Liver (tissue), 9 donors: ENCODE measurements around the gene NFATC2. TPM values are rescaled to one million over a fixed set of nuclear protein-coding genes. Genes with fewer than 3 reads are reported as not detected.

Experiments used
- DNase-seq: peaks from one replicate; pipeline ENCODE4 v3.0.0-alpha.2; 2017; ENCODE audit warnings: low spot score
- H3K27ac ChIP-seq, 2 donors: one replicate each; pipeline ENCODE4 v1.7.0; 2013; ENCODE audit warnings: inconsistent platforms in 2 of 2, low read length in 2 of 2, control low read depth in 1 of 2, low read depth in 1 of 2, mild to moderate bottlenecking in 1 of 2
- H3K27me3 ChIP-seq, 4 donors: one replicate each; pipeline versions ENCODE4 v1.6.1 to v1.7.0; 2013; ENCODE audit warnings: low read length in 3 of 4, inconsistent platforms in 1 of 4, mild to moderate bottlenecking in 1 of 4, moderate library complexity in 1 of 4; ENCODE audit not compliant: control insufficient read depth in 4 of 4, insufficient read depth in 4 of 4
- H3K36me3 ChIP-seq, 4 donors: one replicate each; pipeline versions ENCODE4 v1.6.1 to v1.7.0; 2013; ENCODE audit warnings: low read length in 3 of 4, mild to moderate bottlenecking in 3 of 4, low read depth in 1 of 4, moderate library complexity in 1 of 4; ENCODE audit not compliant: control insufficient read depth in 4 of 4, insufficient read depth in 3 of 4
- H3K4me1 ChIP-seq, 4 donors: one replicate each; pipeline versions ENCODE4 v1.6.1 to v1.7.0; 2013; ENCODE audit warnings: low read length in 3 of 4, mild to moderate bottlenecking in 3 of 4, moderate library complexity in 1 of 4; ENCODE audit not compliant: control insufficient read depth in 4 of 4, insufficient read depth in 4 of 4
- H3K4me3 ChIP-seq, 3 donors: one replicate each; pipeline versions ENCODE4 v1.6.1 to v1.7.0; 2013; ENCODE audit warnings: low read length in 3 of 3, control low read depth in 1 of 3, low read depth in 1 of 3, mild to moderate bottlenecking in 1 of 3
- H3K9ac ChIP-seq, 2 donors: one replicate each; pipeline ENCODE4 v1.7.0; 2013; ENCODE audit warnings: low read length in 2 of 2, mild to moderate bottlenecking in 2 of 2, moderate library complexity in 2 of 2, control low read depth in 1 of 2, low read depth in 1 of 2
- H3K9me3 ChIP-seq, 4 donors: one replicate each; pipeline versions ENCODE4 v1.6.1 to v1.7.0; 2013; ENCODE audit warnings: low read length in 3 of 4; ENCODE audit not compliant: control insufficient read depth in 4 of 4
- ATF3 ChIP-seq: IDR thresholded peaks from 2 replicates; pipeline ENCODE4 v1.6.1; 2016; ENCODE audit warnings: antibody characterized with exemption
- CTCF ChIP-seq: fragments of 150-350 bp; IDR thresholded peaks from 2 replicates; pipeline ENCODE4 v1.5.1; 2017; ENCODE audit warnings: improper control_type of control experiment, low read depth, low read length; ENCODE audit not compliant: missing input control
- EGR1 ChIP-seq, 2 donors: IDR thresholded peaks; 2 replicates each; pipeline ENCODE4 v1.6.1; 2016 to 2018; ENCODE audit warnings: antibody characterized with exemption in 2 of 2, low read depth in 2 of 2
- FOXA1 ChIP-seq: IDR thresholded peaks from 2 replicates; pipeline ENCODE4 v1.6.1; 2016; ENCODE audit warnings: antibody characterized with exemption
- FOXA2 ChIP-seq: IDR thresholded peaks from 2 replicates; pipeline ENCODE4 v1.6.1; 2016; ENCODE audit warnings: antibody characterized with exemption
- GABPA ChIP-seq, 2 donors: IDR thresholded peaks in 1 of 2; conservative IDR thresholded peaks in 1 of 2; 2 replicates each; pipeline ENCODE4 v1.6.1; 2016; ENCODE audit warnings: antibody characterized with exemption in 2 of 2, mild to moderate bottlenecking in 1 of 2, moderate library complexity in 1 of 2
- HNF4A ChIP-seq, 2 donors: conservative IDR thresholded peaks; 2 replicates each; pipeline ENCODE4 v1.6.1; 2016; ENCODE audit warnings: antibody characterized with exemption in 2 of 2, mild to moderate bottlenecking in 2 of 2
- HNF4G ChIP-seq: IDR thresholded peaks from 2 replicates; pipeline ENCODE4 v1.6.1; 2016; ENCODE audit warnings: antibody characterized with exemption
- JUND ChIP-seq, 2 donors: IDR thresholded peaks; 2 replicates each; pipeline ENCODE4 v1.6.1; 2016; ENCODE audit warnings: antibody characterized with exemption in 2 of 2
- MAX ChIP-seq: IDR thresholded peaks from 2 replicates; pipeline ENCODE4 v1.6.1; 2016; ENCODE audit warnings: antibody characterized with exemption
- NR2F2 ChIP-seq: IDR thresholded peaks from 2 replicates; pipeline ENCODE4 v1.6.1; 2016; ENCODE audit warnings: antibody characterized with exemption
- RAD21 ChIP-seq, 2 donors: IDR thresholded peaks; 2 replicates each; pipeline ENCODE4 v1.6.1; 2016; ENCODE audit warnings: antibody characterized with exemption in 2 of 2, mild to moderate bottlenecking in 2 of 2
- REST ChIP-seq: IDR thresholded peaks from 2 replicates; pipeline ENCODE4 v1.6.1; 2016; ENCODE audit warnings: antibody characterized with exemption, mild to moderate bottlenecking
- RXRA ChIP-seq, 2 donors: IDR thresholded peaks; 2 replicates each; pipeline ENCODE4 v1.6.1; 2017 to 2018; ENCODE audit warnings: antibody characterized with exemption in 2 of 2, mild to moderate bottlenecking in 1 of 2
- SP1 ChIP-seq: IDR thresholded peaks from 2 replicates; pipeline ENCODE4 v1.6.1; 2018; ENCODE audit warnings: antibody characterized with exemption, mild to moderate bottlenecking
- TAF1 ChIP-seq: conservative IDR thresholded peaks from 2 replicates; pipeline ENCODE4 v1.6.1; 2016; ENCODE audit warnings: antibody characterized with exemption, mild to moderate bottlenecking
- YY1 ChIP-seq: IDR thresholded peaks from 2 replicates; pipeline ENCODE4 v1.6.1; 2016; ENCODE audit warnings: antibody characterized with exemption, mild to moderate bottlenecking
- ZBTB33 ChIP-seq: IDR thresholded peaks from 2 replicates; pipeline ENCODE4 v1.6.1; 2016; ENCODE audit warnings: antibody characterized with exemption
- WGBS: extraction: QIAGEN DNeasy Blood & Tissue Kit; methylation state at CpG from one replicate; pipeline ENCODE4 v1.1.7; 2013; 5-methylcytosine and 5-hydroxymethylcytosine counted together
- polyA plus RNA-seq, 2 donors: library from polyadenylated mRNA; stranded (reverse) in 1 of 2; unstranded in 1 of 2; fragments of 200-250 nt in 1 of 2; fragments of >200 nt in 1 of 2; fragmentation: Nextera tagmentation in 1 of 2; extraction: Ambion mirVana in 1 of 2; gene quantifications; one replicate each; pipeline versions ENCODE4 v1.2.1 to v1.2.3, GENCODE V29; 2013 to 2015
- total RNA-seq, 2 donors: library from RNA; depleted of rRNA; stranded (reverse); fragments of >200 nt; gene quantifications; one replicate each; pipeline ENCODE4 v1.2.3, GENCODE V29; 2014
- donor health status: healthy.
- donor health status: healthy.
- donor health status: healthy.
- donor health status: healthy.
- donor health status: healthy.

The NFATC2 gene
- total and polyA plus RNA-seq, 4 donors = 1.2 to 6.7 (median 2.6) TPM

GRCh38 chr20:51416532-51417249, 125.8 kb downstream of the NFATC2 start:
- Histone ChIP-seq H3K4me3 (no peak overlapping the region), H3K9me3 (no peaks in the 10 kb centered on the region), H3K9ac (no peak overlapping the region), H3K27ac (no peak overlapping the region), H3K36me3 (peaks cover 0 to 10% (median 6%) of the 10 kb centered on the region in 4 donors), H3K27me3 (no peaks in the 10 kb centered on the region), H3K4me1 (peaks cover 10 to 24% (median 18%) of the 10 kb centered on the region in 4 donors)
- 89% methylated on average over 6 of the region's 6 CpGs for WGBS
- TF ChIP-seq RXRA (IDR thresholded peaks at IDR 0.05) (no peak), REST (no peak), MAX (no peak), ATF3 (no peak), FOXA1 (no peak), SP1 (no peak), HNF4A (conservative IDR thresholded peaks at IDR 0.05) (no peak), TAF1 (no peak), EGR1 (IDR thresholded peaks at IDR 0.05; ENCODE audit: low read depth in 2 of 2) (no peak), RAD21 (IDR thresholded peaks at IDR 0.05) (no peak), FOXA2 (no peak), NR2F2 (no peak), JUND (IDR thresholded peaks at IDR 0.05) (no peak), YY1 (no peak), GABPA (IDR thresholded peaks at IDR 0.05 in 1 of 2, conservative IDR thresholded peaks at IDR 0.05 in 1 of 2) (no peak), ZBTB33 (no peak)
- no peak for DNase-seq

GRCh38 chr20:51413857-51414256, 128.7 kb downstream of the NFATC2 start:
- peaks cover 10 to 34% (median 23%) of the 10 kb centered on the region in 4 donors for H3K4me1 ChIP-seq
- H3K27ac ChIP-seq = no peak overlapping the region
- TF ChIP-seq FOXA2 = no peak
- no peak for TF ChIP-seq GABPA (IDR thresholded peaks at IDR 0.05 in 1 of 2, conservative IDR thresholded peaks at IDR 0.05 in 1 of 2)
- no peak for TF ChIP-seq SP1
- TF ChIP-seq ZBTB33 = no peak
- no peak for TF ChIP-seq YY1
- TF ChIP-seq TAF1 = no peak
- no peak for TF ChIP-seq HNF4G
- TF ChIP-seq CTCF = no peak
- 59% methylated on average over 5 of the region's 5 CpGs for WGBS
- no peak overlapping the region for H3K4me3 ChIP-seq
- no peaks in the 10 kb centered on the region for H3K27me3 ChIP-seq
- no peak overlapping the region for H3K9ac ChIP-seq
- no peak for DNase-seq
- no peaks in the 10 kb centered on the region for H3K9me3 ChIP-seq
- H3K36me3 ChIP-seq = peaks cover 0 to 6% (median under 1%) of the 10 kb centered on the region in 4 donors
